Astrocyte of the cerebellum (primary cell): ENCODE results near the gene SERPING1.

Source experiments
- DNase-seq: peaks from one replicate; pipeline ENCODE4 v3.0.0-alpha.2; 2011; ENCODE audit warnings: low read depth
- H3K4me3 ChIP-seq: 2 replicates; pipeline ENCODE4 v1.5.1; 2011; ENCODE audit warnings: mild to moderate bottlenecking, low read depth, low read length, moderate library complexity
- in situ Hi-C: cut with HindIII; loops from 2 replicates; pipeline ENCODE4 v1.10.0; 2017; ENCODE audit warnings: low sequenced_read_pairs
- TF ChIP-seq, protein P1 (sequence below): IDR thresholded peaks from 2 replicates; pipeline ENCODE4 v1.5.1; 2012; ENCODE audit warnings: low read length, low read depth, moderate library complexity, mild to moderate bottlenecking; ENCODE audit errors: missing control alignments

The SERPING1 gene

DNA sequence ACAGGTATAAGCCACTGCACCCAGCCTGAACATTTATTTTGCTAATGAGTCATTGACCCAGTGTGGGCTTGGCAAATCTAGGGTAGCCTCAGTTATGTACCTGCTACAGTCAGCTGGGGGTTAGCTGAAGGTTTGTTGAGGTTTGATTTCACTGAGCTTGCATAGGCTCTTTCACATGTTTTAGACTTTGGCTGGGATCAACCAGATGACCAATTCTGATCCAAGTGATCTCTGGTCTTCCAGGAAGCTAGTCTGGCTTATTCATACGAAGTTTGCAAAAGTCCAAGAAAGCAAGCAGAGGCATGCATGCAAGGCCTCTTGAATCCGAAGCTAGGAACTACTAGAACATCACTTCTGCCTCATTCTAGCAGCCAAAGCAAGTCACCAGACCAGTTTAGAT is 21.0 kb downstream of the SERPING1 start:
- in situ Hi-C loops = no loop called here
- H3K4me3 ChIP-seq = no peak overlapping the region
- TF ChIP-seq, protein P1, sequence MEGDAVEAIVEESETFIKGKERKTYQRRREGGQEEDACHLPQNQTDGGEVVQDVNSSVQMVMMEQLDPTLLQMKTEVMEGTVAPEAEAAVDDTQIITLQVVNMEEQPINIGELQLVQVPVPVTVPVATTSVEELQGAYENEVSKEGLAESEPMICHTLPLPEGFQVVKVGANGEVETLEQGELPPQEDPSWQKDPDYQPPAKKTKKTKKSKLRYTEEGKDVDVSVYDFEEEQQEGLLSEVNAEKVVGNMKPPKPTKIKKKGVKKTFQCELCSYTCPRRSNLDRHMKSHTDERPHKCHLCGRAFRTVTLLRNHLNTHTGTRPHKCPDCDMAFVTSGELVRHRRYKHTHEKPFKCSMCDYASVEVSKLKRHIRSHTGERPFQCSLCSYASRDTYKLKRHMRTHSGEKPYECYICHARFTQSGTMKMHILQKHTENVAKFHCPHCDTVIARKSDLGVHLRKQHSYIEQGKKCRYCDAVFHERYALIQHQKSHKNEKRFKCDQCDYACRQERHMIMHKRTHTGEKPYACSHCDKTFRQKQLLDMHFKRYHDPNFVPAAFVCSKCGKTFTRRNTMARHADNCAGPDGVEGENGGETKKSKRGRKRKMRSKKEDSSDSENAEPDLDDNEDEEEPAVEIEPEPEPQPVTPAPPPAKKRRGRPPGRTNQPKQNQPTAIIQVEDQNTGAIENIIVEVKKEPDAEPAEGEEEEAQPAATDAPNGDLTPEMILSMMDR = no peak
- no peak for DNase-seq

DNA sequence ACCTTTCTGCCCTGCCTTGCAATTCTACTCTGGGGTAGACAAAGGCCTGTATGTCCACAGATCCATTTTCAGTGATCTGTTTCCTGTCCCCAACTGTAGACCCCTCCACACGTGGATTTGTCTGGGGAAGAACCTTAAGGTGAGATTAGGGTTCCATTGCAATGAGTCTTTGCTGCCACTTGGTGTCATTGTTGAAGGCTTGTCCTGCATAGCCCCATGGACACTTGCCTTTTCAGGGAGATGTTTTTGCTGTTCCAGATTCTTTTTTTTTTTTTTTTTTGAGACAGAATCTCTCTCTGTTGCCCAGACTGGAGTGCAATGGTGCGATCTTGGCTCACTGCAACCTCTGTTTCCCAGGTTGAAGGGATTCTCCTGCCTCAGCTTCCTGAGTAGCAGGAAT is 21.8 kb downstream of the SERPING1 start:
- no peak overlapping the region for H3K4me3 ChIP-seq
- TF ChIP-seq, protein P1 = peak; percentile 2
- DNase-seq = no peak
- in situ Hi-C loops = no loop called here

DNA sequence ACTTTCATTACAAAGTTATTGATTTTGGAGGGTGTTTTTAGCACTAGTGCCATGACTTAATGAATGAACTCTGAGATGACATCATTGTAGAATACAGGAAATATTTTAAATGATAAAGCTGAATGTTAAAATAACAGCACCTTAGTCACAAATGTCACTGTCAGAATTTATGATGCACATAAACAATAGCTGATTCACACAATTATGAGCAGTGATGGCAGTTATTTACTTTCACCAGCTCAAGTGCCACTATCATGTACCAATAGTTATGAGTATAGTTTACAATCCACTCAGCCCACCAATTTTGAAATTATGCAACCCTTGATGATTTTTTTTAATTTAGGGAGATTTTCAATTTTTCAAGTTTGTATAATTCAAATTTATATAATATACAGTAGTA is 23.0 kb downstream of the SERPING1 start:
- in situ Hi-C loops = no loop called here
- DNase-seq = no peak
- H3K4me3 ChIP-seq = no peak overlapping the region
- TF ChIP-seq, protein P1 = no peak

DNA sequence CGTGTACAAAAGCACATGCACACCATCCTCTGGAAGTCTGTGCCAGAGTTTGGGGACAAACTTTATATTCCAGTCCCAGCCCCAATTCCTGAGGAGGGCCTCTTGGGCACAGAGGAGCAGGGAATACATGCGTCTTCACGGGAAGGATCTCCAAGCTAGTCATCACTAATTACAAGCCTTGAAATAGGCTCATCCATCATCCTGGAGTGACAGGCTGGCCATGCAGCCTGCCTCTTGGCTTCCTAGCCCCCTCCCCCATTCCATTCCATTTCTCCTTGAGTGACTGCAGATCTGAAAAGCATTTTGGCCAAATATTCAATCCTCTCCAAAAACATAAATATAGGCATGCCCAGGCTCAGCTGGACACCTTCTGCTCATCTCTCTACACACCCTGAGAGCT is 24.8 kb downstream of the SERPING1 start:
- TF ChIP-seq, protein P1 = no peak
- no peak overlapping the region for H3K4me3 ChIP-seq
- in situ Hi-C loops = no loop called here
- DNase-seq = no peak

DNA sequence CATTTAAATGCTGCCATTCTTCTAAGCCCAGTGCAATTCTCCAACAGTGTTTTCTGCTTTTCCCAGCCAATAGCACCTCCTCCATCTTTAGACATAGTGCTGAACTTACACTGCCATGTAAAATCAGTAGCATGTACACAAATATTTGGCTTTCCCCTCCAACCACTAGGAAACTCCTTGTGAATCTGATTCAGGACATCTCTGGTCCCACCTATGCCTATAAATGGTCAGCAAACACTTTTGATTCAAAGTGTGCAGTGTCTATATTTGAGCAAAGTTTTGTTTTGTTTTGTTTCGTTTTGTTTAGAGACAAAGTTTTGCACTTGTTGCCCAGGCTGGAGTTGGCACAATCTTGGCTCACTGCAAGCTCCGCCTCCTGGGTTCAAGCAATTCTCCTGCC is 27.4 kb downstream of the SERPING1 start:
- TF ChIP-seq, protein P1 = no peak
- no peak for DNase-seq
- in situ Hi-C loops = no loop called here
- no peak overlapping the region for H3K4me3 ChIP-seq

DNA sequence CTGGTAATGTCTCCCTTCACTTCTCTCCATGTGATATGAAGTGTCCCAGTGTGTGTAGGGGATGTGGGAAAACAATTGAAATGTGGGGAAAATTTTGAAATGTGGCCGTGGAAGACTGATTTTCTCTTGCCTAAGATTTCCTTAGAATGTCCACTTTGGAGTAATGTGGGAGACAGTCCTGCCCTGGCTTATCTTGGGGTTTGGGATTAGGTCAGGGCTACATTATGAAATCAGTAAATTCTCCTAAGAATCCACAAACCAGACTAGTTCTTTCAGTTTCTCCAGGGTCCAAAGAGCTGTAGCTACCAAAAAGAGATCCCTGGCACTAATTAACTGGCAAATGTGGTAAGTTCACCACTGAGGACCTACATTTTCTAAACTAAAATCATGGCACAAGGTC is 29.4 kb downstream of the SERPING1 start:
- TF ChIP-seq, protein P1 = no peak
- in situ Hi-C loops = no loop called here
- DNase-seq = no peak

DNA sequence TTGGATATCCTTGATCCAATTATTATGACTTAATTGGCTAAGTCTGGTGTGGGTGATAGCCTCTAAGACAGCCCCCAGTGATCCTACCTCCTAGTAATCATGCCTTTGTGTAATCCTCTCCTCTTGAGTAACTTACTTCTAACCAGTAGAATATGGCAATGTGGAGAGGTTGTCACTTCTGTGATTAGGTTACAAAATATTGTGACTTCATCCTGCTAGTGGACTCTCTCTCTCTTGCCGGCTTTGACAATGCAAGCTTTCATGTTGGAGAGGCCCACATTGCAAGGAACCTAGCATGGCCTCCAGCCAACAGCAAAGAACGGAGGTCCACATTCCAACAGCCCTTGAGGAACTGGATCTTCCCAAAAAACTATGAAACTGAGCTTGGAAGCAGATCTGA is 32.7 kb downstream of the SERPING1 start:
- H3K4me3 ChIP-seq = no peak overlapping the region
- in situ Hi-C loops = no loop called here
- no peak for DNase-seq
- TF ChIP-seq, protein P1 = no peak

More for the DNA sequence above, 29.4 kb downstream of the SERPING1 start:
- H3K4me3 ChIP-seq = no peak overlapping the region
